Left ventricle myocardium inferior (tissue), 1 donor: ENCODE measurements around the gene PIK3CB. TPM values are rescaled to one million over a fixed set of nuclear protein-coding genes. Genes with fewer than 3 reads are reported as not detected.

Source experiments
- DNase-seq: peaks from one replicate; pipeline ENCODE4 v3.0.0-alpha.2; 2020
- H3K27ac ChIP-seq: fragments of 200-600 bp; replicated peaks from 2 replicates; pipeline ENCODE4 v1.8.0; 2021
- H3K27me3 ChIP-seq: fragments of 200-600 bp; 2 replicates; pipeline ENCODE4 v1.8.0; 2021; ENCODE audit warnings: low read depth
- H3K36me3 ChIP-seq: fragments of 200-600 bp; 2 replicates; pipeline ENCODE4 v1.8.0; 2021
- H3K4me1 ChIP-seq: fragments of 200-600 bp; 2 replicates; pipeline ENCODE4 v1.8.0; 2021
- H3K4me3 ChIP-seq: fragments of 200-600 bp; 2 replicates; pipeline ENCODE4 v1.8.0; 2021; ENCODE audit warnings: mild to moderate bottlenecking, moderate library complexity
- H3K9me3 ChIP-seq: fragments of 200-600 bp; replicated peaks from 2 replicates; pipeline ENCODE4 v1.8.0; 2021
- intact Hi-C: fragments of 100-400 bp; cut with micrococcal nuclease; formaldehyde crosslinking; loops from one replicate; pipeline ENCODE4 v1.11.0; 2022
- total RNA-seq: library from RNA; stranded (reverse); fragmentation: NEBNext Ultra II Directional; extraction: Animal tissue kit (Norgen Biotek cat#: 25700); gene quantifications from one replicate; pipeline ENCODE4 v1.2.1, GENCODE V29; 2021
- TF ChIP-seq, protein P1 (sequence below): fragments of 200-600 bp; IDR thresholded peaks from 2 replicates; pipeline ENCODE4 v1.8.0; 2021; ENCODE audit warnings: antibody characterized with exemption, mild to moderate bottlenecking, borderline replicate concordance
- donor health status: DM: no; HTN: yes; CAD: no; lungs with severe emphysema.

PIK3CB gene
- total RNA-seq, 1 donor from 2014 or later = 31.5 TPM

DNA sequence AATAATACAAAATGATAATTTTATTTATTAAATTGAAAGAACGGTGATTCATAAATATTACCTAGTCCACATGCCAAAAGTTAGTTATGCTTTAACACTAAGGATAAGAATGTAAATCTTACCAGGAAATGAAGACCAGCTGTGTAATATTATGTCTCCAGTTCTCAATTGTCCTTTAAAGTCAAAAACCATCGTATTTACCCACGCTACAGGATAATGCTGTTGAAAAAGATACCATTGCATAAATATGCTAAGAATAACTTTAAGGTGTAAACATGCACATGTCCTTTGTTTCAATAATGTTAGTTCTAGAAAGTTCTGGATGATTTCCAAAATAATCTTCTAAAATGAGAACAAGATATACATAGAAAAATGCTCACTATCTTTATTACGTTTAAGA is 122.6 kb downstream of the PIK3CB start:
- Histone ChIP-seq H3K27ac (no peak overlapping the region), H3K4me1 (no peaks in the 10 kb centered on the region), H3K36me3 (peaks cover 26% of the 10 kb centered on the region), H3K9me3 (no peaks in the 10 kb centered on the region), H3K4me3 (no peak overlapping the region), H3K27me3 (no peaks in the 10 kb centered on the region)
- intact Hi-C loops = no loop called here
- TF ChIP-seq, protein P1, sequence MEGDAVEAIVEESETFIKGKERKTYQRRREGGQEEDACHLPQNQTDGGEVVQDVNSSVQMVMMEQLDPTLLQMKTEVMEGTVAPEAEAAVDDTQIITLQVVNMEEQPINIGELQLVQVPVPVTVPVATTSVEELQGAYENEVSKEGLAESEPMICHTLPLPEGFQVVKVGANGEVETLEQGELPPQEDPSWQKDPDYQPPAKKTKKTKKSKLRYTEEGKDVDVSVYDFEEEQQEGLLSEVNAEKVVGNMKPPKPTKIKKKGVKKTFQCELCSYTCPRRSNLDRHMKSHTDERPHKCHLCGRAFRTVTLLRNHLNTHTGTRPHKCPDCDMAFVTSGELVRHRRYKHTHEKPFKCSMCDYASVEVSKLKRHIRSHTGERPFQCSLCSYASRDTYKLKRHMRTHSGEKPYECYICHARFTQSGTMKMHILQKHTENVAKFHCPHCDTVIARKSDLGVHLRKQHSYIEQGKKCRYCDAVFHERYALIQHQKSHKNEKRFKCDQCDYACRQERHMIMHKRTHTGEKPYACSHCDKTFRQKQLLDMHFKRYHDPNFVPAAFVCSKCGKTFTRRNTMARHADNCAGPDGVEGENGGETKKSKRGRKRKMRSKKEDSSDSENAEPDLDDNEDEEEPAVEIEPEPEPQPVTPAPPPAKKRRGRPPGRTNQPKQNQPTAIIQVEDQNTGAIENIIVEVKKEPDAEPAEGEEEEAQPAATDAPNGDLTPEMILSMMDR = no peak
- DNase-seq = no peak

DNA sequence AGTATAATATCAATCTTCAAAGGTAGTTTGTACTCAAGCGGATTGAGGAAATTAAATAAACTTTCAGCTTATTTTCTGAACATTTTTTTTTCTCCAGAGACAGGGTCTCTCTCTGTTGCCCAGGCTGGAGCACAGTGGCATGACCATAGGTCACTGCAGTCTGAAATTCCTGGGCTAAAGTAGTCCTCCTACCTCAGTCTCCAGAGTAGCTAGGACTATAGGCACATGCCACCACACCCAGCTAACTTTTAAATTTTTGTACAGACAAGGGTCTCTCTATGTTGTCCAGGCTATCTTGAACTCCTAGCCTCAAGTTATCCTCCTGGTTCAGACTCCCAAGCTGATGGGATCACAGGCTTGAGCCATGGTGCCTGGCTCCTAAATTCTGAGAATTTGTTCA is 129.1 kb downstream of the PIK3CB start:
- Histone ChIP-seq H3K36me3 (peaks cover 21% of the 10 kb centered on the region), H3K9me3 (no peaks in the 10 kb centered on the region), H3K27me3 (no peaks in the 10 kb centered on the region), H3K4me3 (no peak overlapping the region), H3K27ac (no peak overlapping the region), H3K4me1 (no peaks in the 10 kb centered on the region)
- no peak for DNase-seq
- intact Hi-C loops = no loop called here
- TF ChIP-seq, protein P1 = no peak

DNA sequence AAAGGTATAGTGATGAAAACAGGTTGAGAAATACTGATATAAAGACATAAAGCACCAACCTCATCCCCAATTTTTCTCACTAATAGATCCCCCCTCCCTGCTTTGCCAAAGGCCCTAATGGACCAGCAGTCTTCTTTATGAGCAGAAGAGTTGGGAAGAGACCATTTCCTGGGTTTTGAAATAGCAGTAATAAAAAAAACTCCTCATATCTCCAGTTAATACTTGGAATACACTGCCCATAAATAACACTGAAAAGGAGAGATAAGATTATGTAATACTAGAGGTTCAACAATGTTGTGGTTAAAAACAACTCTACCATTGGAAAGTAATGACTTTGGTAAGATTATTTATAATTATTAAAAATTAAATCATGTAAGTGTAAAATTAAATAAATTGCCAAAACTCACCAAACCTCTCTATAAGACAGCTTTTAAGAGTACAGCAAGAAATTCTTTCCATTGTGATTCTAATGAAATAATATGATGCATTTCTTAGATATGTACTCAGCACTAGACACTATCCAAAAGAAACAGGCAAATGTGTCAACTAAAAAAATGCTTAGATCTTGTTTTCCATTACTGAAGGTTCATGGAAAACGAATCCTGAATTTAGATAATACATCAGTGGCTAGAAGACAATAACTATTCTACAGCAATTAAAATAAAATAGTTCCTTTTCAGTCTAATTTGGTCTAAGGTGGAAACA is 137.9 kb downstream of the PIK3CB start:
- Histone ChIP-seq H3K27ac (no peak overlapping the region), H3K4me1 (no peaks in the 10 kb centered on the region), H3K27me3 (no peaks in the 10 kb centered on the region), H3K36me3 (peaks cover 55% of the 10 kb centered on the region), H3K4me3 (no peak overlapping the region), H3K9me3 (peaks cover 3% of the 10 kb centered on the region)
- intact Hi-C loops = loop anchor here (5.0 kb wide), 1 partner anchor 220 kb away; no protein-coding TSS in a partner anchor
- TF ChIP-seq, protein P1 = no peak
- no peak for DNase-seq

DNA sequence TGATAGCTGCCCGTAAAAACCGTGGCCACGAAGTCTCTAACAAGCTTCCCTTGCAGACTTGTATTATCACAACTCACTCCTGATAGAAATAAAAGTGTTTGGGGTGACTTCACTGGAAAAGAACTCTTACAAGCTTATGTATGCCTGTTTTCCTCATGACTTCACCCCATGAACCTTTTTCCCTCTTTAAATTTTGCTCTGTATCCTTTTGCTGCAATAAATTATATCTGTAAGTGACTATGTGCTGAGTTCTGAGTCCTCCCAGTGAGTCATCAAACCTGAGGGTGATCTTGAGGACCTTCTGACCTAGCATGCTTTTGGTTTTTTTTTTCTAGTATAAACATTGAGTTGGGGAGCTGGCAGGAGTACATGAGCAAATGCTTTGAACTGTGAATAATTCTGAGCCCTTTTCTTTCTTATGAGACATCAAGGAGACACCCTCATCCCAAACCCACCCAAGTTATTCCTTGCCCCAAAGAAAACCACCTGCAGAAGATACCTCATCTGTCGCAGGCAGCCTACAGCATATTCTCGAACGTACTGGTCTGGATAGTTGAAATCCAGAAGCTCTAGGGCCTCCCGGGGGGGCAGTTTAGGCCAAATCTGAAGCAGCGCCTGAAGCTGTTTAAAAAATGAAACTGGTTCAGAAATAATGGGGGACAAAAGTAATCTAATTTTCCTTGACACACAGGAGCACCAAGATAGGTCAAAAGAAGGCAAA is 140.3 kb downstream of the PIK3CB start:
- TF ChIP-seq, protein P1 = no peak
- Histone ChIP-seq H3K27ac (no peak overlapping the region), H3K4me1 (no peaks in the 10 kb centered on the region), H3K27me3 (no peaks in the 10 kb centered on the region), H3K9me3 (peaks cover 3% of the 10 kb centered on the region), H3K4me3 (no peak overlapping the region), H3K36me3 (peaks cover 56% of the 10 kb centered on the region)
- intact Hi-C loops = loop anchor here (5.0 kb wide), 1 partner anchor 223 kb away; no protein-coding TSS in a partner anchor
- no peak for DNase-seq

DNA sequence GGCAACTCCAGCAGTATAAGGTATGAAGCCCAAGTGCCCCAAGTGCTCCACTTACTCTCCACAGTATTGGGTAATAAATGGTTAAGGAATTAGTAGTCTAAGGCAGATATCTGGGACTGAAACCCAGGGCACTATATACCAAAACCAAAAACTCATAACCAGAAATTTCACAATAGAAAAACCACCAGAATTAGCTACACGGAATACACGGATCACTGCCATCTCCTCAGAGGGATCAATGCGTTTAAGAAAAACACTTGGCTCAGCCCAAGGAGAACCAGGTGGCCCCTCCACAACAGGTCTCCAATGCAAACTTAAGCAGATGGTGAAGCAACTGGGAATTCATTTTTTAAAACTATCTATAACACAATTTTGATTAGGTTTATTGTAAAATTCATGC is 142.6 kb downstream of the PIK3CB start:
- Histone ChIP-seq H3K36me3 (peaks cover 51% of the 10 kb centered on the region), H3K4me3 (no peak overlapping the region), H3K9me3 (no peaks in the 10 kb centered on the region), H3K27me3 (no peaks in the 10 kb centered on the region), H3K27ac (no peak overlapping the region), H3K4me1 (no peaks in the 10 kb centered on the region)
- DNase-seq = no peak
- TF ChIP-seq, protein P1 = no peak
- intact Hi-C loops = no loop called here
